ENCODE results near the gene ABR. TPM values are rescaled to one million over a fixed set of nuclear protein-coding genes. Genes with fewer than 3 reads are reported as not detected.

ABR gene
- polyA plus RNA-seq, 1 donor from 2014 or later, result 34.5 TPM

GRCh38 chr17:1110541-1110861 lies 69.3 kb downstream of the ABR start (continued):
- TF ChIP-seq EP300 (conservative IDR thresholded peaks at IDR 0.05; ENCODE audit: poor library complexity, severe bottlenecking) (no peak), SMC3 (conservative IDR thresholded peaks at IDR 0.05; ENCODE audit: poor library complexity) (no peak)

DNA sequence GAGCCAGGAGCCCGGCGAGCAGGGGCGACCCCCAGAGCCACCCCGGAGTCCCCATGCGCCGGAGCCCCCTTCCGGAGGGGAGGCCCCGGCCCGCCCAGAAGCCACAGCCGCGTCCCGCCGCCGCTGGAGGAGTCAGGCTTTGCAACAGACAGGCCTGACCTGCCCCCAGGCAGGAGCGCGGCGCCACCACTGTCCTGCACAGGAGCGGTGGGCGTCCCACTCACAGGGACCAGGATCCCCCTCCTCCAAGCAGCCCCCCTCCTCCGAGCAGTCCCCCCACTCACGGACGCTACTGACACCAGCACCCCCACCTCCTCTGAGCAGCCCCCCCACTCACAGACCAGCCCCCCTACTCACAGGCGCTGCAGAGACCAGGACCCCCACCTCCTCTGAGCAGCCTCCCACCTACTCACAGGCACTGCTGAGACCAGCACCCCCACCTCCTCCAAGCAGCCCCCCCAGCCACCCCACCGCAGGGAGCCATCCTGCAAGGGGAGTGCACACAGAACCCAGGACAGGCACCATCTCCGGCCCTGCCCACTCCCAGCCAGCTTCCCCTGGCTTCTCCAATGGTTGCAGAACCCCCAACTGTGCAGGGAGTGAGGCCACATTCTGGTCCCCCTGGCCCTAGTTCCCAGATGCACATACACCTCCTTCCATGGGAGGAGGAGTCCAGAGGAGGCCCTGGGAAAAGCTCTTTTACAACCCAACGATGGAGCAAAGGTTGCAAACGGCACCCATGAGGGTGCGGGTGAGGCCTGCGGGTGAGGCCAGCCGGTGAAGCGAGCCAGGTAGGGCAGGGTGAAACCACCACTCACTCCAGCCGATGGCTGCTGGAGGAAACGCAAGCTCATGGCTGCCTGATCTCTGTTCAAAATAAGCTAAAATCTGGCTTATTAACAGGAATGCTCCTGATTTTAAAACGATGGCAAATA lies 69.9 kb downstream of the ABR start:
- H3K9ac ChIP-seq (ENCODE audit: low read length), result peak overlapping the region; percentile 90
- TF ChIP-seq TAF1 (IDR thresholded peaks at IDR 0.05; ENCODE audit: low read depth) (no peak), MXI1 (conservative IDR thresholded peaks at IDR 0.05; ENCODE audit: poor library complexity, severe bottlenecking) (peak; percentile 21), EP300 (conservative IDR thresholded peaks at IDR 0.05; ENCODE audit: poor library complexity, severe bottlenecking) (no peak), SMC3 (conservative IDR thresholded peaks at IDR 0.05; ENCODE audit: poor library complexity) (no peak), REST (IDR thresholded peaks at IDR 0.05; ENCODE audit: borderline replicate concordance) (peak; percentile 40)
- H3K9me3 ChIP-seq (ENCODE audit: low read length), result no peaks in the 10 kb centered on the region
- H3K4me3 ChIP-seq (ENCODE audit: low read length), result peak overlapping the region; percentile 79
- H3K4me2 ChIP-seq (ENCODE audit: low read length), result peak overlapping the region; percentile 35
- H3K9me2 ChIP-seq (ENCODE audit: insufficient read depth, low read length), result no peaks in the 10 kb centered on the region
- H3K27ac ChIP-seq (ENCODE audit: low read length), result peak overlapping the region; percentile 84
- H4K20me1 ChIP-seq (ENCODE audit: insufficient read depth), result no peaks in the 10 kb centered on the region
- no peak overlapping the region for H2AFZ ChIP-seq (ENCODE audit: low read depth, low read length)
- no peaks in the 10 kb centered on the region for H3F3A ChIP-seq (ENCODE audit: insufficient read depth, low read length, poor library complexity, severe bottlenecking)
- no peaks in the 10 kb centered on the region for H3K36me3 ChIP-seq (ENCODE audit: insufficient read depth, low read length)
- H3K27me3 ChIP-seq (ENCODE audit: insufficient read depth, low read depth, low read length), result no peaks in the 10 kb centered on the region
- peaks cover 10% of the 10 kb centered on the region for H3K79me2 ChIP-seq (replicated peaks; ENCODE audit: insufficient read depth, low read length)

DNA sequence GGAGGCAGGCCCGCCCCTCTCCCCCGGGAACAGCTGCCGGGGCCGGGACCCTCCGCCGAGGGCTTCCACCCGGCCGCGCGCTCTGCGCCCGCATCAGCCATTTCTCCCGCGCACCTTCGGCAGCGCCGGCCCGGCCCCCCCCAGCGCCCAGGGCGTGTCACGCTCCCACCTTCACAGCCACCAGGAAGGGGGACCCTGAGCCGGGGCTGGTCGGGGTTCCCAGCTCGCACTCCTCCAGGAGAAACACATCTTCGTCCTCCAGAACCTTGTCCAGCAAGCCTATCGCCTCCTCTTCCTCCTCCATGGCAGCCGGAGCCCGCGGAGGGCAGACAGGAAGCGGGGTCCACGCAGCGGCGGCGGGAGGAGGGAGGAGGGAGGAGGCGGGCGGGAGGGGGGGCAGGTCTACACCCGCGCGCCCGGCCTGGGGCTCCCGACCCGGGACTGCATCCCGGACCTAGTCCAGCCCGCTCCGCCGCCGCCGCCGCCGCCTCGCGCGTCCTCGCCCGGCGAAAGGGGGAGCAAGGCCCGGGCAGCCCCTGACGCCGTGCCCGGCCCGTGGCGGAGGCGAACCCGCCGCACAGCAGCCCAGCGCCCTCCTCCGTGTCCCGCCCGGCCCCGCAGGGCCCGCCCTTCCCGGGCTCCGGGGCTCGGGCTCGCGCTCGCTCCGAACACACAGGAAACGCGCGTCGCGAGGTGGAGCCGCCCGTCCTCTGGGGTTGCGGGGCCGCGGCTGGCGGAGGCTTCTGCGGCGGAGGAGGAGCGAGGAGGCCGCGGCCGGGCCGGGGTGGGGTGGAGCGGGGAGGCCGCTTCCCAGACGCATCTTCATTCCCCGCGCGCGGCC lies 70.8 kb downstream of the ABR start:
- H3F3A ChIP-seq (ENCODE audit: insufficient read depth, low read length, poor library complexity, severe bottlenecking), result no peaks in the 10 kb centered on the region
- TF ChIP-seq, protein P1, sequence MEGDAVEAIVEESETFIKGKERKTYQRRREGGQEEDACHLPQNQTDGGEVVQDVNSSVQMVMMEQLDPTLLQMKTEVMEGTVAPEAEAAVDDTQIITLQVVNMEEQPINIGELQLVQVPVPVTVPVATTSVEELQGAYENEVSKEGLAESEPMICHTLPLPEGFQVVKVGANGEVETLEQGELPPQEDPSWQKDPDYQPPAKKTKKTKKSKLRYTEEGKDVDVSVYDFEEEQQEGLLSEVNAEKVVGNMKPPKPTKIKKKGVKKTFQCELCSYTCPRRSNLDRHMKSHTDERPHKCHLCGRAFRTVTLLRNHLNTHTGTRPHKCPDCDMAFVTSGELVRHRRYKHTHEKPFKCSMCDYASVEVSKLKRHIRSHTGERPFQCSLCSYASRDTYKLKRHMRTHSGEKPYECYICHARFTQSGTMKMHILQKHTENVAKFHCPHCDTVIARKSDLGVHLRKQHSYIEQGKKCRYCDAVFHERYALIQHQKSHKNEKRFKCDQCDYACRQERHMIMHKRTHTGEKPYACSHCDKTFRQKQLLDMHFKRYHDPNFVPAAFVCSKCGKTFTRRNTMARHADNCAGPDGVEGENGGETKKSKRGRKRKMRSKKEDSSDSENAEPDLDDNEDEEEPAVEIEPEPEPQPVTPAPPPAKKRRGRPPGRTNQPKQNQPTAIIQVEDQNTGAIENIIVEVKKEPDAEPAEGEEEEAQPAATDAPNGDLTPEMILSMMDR (IDR thresholded peaks at IDR 0.05; ENCODE audit: poor library complexity, severe bottlenecking), result no peak
- TF ChIP-seq TAF1 (IDR thresholded peaks at IDR 0.05; ENCODE audit: low read depth), result no peak
- TF ChIP-seq REST (IDR thresholded peaks at IDR 0.05; ENCODE audit: borderline replicate concordance), result peak; percentile 61
- TF ChIP-seq RAD21 (conservative IDR thresholded peaks at IDR 0.05), result no peak
- no peak for TF ChIP-seq SMC3 (conservative IDR thresholded peaks at IDR 0.05; ENCODE audit: poor library complexity)
- peak; percentile 11 for TF ChIP-seq MXI1 (conservative IDR thresholded peaks at IDR 0.05; ENCODE audit: poor library complexity, severe bottlenecking)
- TF ChIP-seq EZH2 (IDR thresholded peaks at IDR 0.05; ENCODE audit: borderline replicate concordance, insufficient read depth, low read length, poor library complexity, severe bottlenecking), result no peak
- no peak for TF ChIP-seq POLR2AphosphoS5 (IDR thresholded peaks at IDR 0.05)
- TF ChIP-seq EP300 (conservative IDR thresholded peaks at IDR 0.05; ENCODE audit: poor library complexity, severe bottlenecking), result no peak
- H3K4me3 ChIP-seq (ENCODE audit: low read length), result peak overlapping the region; percentile 79
- H3K9ac ChIP-seq (ENCODE audit: low read length), result peak overlapping the region; percentile 90
- peak overlapping the region; percentile 54 for H3K4me2 ChIP-seq (ENCODE audit: low read length)
- H3K27me3 ChIP-seq (ENCODE audit: insufficient read depth, low read depth, low read length), result no peaks in the 10 kb centered on the region
- no peaks in the 10 kb centered on the region for H3K9me3 ChIP-seq (ENCODE audit: low read length)
- H3K36me3 ChIP-seq (ENCODE audit: insufficient read depth, low read length), result no peaks in the 10 kb centered on the region
- H2AFZ ChIP-seq (ENCODE audit: low read depth, low read length), result no peak overlapping the region
- no peaks in the 10 kb centered on the region for H3K9me2 ChIP-seq (ENCODE audit: insufficient read depth, low read length)
- peak overlapping the region; percentile 84 for H3K27ac ChIP-seq (ENCODE audit: low read length)
- no peaks in the 10 kb centered on the region for H4K20me1 ChIP-seq (ENCODE audit: insufficient read depth)
- H3K79me2 ChIP-seq (replicated peaks; ENCODE audit: insufficient read depth, low read length), result peaks cover 10% of the 10 kb centered on the region
